ENCODE data around the gene ACAP2. TPM values are rescaled to one million over a fixed set of nuclear protein-coding genes. Genes with fewer than 3 reads are reported as not detected.
A peak's percentile ranks its signal among the peaks of the same experiment; 100 is the strongest.

ACAP2 gene
- total and polyA plus RNA-seq, 12 donors = 4.5 to 54.3 (median 29.8) TPM

- Histone ChIP-seq H3K36me3 (replicated peaks in 1 of 2) (no peaks in the 10 kb centered on the region), H3K4me3 (no peak overlapping the region), H3K27ac (peak overlapping the region in 1 of 5 donors; percentile 85), H3K27me3 (no peaks in the 10 kb centered on the region), H3K9me3 (replicated peaks in 1 of 3) (no peaks in the 10 kb centered on the region), H3K4me1 (replicated peaks in 1 of 2) (peaks cover 30 to 41% of the 10 kb centered on the region in 2 donors)
- peak in 2 of 7 donors; percentile 11 to 42 for DNase-seq
- intact Hi-C loops (cut with DNase I) = no loop called here
- WGBS, 4 donors = 95 to 100% (median 98%) methylated on average over 3 of the region's 3 CpGs; no CpG with 5 or more reads in 1 of the 4 donors
- TF ChIP-seq POLR2A (IDR thresholded peaks at IDR 0.05) (no peak), CTCF (IDR thresholded peaks at IDR 0.05) (no peak)
Measured at GRCh38 chr3:195224980-195225580, 217.7 kb downstream of the ACAP2 start.

Small RNAs within 50 kb of the gene (small RNA-seq; reads per million reads assigned to genes)
- 0 reads per million in 2 donors for gene RF00019

Other genes starting within 250 kb of the ACAP2 start
- gene XXYLT1, start 171.9 kb downstream of the ACAP2 start, total RNA-seq = 10 to 100 TPM in 5 of 9 donors, 1 to 10 TPM in 4; 8.2 to 14.6 (median 10.2) TPM
- gene XXYLT1, start 171.9 kb downstream of the ACAP2 start, polyA plus RNA-seq = 1 to 10 TPM; 6.2 to 7.6 (median 7.4) TPM
- 100 to 1,000 TPM in 1 of 9 donors, 10 to 100 TPM in 8; 35.8 to 179 (median 50.1) TPM for gene PPP1R2, start 100.3 kb upstream of the ACAP2 start, total RNA-seq
- gene PPP1R2, start 100.3 kb upstream of the ACAP2 start, polyA plus RNA-seq = 100 to 1,000 TPM in 1 of 3 donors, 10 to 100 TPM in 2; 13.6 to 107 (median 16.2) TPM
- 10 to 100 TPM in 8 of 9 donors, 1 to 10 TPM in 1; 5.1 to 70.8 (median 33.2) TPM for gene APOD, start 140.9 kb upstream of the ACAP2 start, total RNA-seq
- 100 to 1,000 TPM in 1 of 3 donors, 10 to 100 TPM in 2; 48.9 to 523 (median 70.8) TPM for gene APOD, start 140.9 kb upstream of the ACAP2 start, polyA plus RNA-seq